Measurements from ENCODE around the gene TYK2.

DNA sequence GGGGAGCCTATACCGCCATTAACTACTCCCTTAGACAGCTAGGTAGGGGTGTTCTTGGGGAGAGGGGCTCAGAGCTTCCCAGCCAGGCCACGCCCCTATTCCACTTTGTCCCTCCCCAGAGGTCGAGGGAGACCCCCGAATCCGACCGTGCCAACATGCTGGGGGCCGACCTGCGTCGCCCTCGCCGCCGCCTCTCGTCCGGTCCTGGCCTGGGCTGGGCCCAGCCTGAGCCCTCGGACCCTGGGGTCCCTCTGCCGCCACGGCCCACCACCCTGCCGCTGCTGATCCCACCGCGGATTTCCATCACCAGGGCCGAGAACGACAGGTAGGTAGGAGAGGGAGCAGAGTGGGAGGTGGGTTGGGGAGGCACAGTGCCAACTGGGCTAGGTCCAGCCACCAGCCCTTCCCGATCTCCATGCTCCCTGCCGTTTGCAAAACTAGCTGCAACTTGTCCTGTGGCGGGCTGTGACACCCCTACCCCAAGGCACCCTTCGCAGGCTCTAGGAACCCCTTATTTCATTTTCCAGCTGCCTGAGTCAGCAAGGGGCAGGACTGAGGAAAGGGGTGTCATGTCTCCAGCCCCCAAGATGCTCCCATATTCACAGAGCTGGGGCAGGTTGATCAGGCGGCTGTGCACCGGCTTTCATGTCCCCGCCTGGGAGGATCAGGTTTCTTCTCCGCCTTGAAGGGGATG, 37.3 kb upstream of the TYK2 start:
- no peak for TF ChIP-seq ZNF674 (CRISPR knock-in tag; IDR thresholded peaks at IDR 0.05; ENCODE audit: low read depth)
- no peak for TF ChIP-seq FOXK2 (IDR thresholded peaks at IDR 0.05)
- no peak for TF ChIP-seq POLR2A (IDR thresholded peaks at IDR 0.05; ENCODE audit: insufficient read depth in 1 of 2, low read depth in 2 of 2, low read length in 2 of 2)
- TF ChIP-seq ZNF263 (CRISPR knock-in tag; IDR thresholded peaks at IDR 0.05): no peak
- no peak for TF ChIP-seq NBN (conservative IDR thresholded peaks at IDR 0.05)
- no peak; the same call in 1 of the 2 replicates for TF ChIP-seq EZH2 (conservative IDR thresholded peaks at IDR 0.05; ENCODE audit: low read depth, low read length)
- no peak for TF ChIP-seq ZNF510 (CRISPR knock-in tag; IDR thresholded peaks at IDR 0.05; ENCODE audit: low read depth)
- TF ChIP-seq, protein P1, sequence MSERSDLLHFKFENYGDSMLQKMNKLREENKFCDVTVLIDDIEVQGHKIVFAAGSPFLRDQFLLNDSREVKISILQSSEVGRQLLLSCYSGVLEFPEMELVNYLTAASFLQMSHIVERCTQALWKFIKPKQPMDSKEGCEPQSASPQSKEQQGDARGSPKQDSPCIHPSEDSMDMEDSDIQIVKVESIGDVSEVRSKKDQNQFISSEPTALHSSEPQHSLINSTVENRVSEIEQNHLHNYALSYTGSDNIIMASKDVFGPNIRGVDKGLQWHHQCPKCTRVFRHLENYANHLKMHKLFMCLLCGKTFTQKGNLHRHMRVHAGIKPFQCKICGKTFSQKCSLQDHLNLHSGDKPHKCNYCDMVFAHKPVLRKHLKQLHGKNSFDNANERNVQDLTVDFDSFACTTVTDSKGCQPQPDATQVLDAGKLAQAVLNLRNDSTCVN (CRISPR knock-in tag; IDR thresholded peaks at IDR 0.05; ENCODE audit: borderline replicate concordance): no peak
- no peak for TF ChIP-seq CBX5 (CRISPR knock-in tag; IDR thresholded peaks at IDR 0.05; ENCODE audit: borderline replicate concordance)
- no peak for TF ChIP-seq NONO (IDR thresholded peaks at IDR 0.05)
- TF ChIP-seq NONO (CRISPR knock-in tag; conservative IDR thresholded peaks at IDR 0.05): no peak
- TF ChIP-seq ZNF569 (CRISPR knock-in tag; IDR thresholded peaks at IDR 0.05; ENCODE audit: borderline replicate concordance): no peak
- TF ChIP-seq, protein P2, sequence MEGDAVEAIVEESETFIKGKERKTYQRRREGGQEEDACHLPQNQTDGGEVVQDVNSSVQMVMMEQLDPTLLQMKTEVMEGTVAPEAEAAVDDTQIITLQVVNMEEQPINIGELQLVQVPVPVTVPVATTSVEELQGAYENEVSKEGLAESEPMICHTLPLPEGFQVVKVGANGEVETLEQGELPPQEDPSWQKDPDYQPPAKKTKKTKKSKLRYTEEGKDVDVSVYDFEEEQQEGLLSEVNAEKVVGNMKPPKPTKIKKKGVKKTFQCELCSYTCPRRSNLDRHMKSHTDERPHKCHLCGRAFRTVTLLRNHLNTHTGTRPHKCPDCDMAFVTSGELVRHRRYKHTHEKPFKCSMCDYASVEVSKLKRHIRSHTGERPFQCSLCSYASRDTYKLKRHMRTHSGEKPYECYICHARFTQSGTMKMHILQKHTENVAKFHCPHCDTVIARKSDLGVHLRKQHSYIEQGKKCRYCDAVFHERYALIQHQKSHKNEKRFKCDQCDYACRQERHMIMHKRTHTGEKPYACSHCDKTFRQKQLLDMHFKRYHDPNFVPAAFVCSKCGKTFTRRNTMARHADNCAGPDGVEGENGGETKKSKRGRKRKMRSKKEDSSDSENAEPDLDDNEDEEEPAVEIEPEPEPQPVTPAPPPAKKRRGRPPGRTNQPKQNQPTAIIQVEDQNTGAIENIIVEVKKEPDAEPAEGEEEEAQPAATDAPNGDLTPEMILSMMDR (CRISPR knock-in tag; IDR thresholded peaks at IDR 0.05): no peak
- TF ChIP-seq, protein P3, sequence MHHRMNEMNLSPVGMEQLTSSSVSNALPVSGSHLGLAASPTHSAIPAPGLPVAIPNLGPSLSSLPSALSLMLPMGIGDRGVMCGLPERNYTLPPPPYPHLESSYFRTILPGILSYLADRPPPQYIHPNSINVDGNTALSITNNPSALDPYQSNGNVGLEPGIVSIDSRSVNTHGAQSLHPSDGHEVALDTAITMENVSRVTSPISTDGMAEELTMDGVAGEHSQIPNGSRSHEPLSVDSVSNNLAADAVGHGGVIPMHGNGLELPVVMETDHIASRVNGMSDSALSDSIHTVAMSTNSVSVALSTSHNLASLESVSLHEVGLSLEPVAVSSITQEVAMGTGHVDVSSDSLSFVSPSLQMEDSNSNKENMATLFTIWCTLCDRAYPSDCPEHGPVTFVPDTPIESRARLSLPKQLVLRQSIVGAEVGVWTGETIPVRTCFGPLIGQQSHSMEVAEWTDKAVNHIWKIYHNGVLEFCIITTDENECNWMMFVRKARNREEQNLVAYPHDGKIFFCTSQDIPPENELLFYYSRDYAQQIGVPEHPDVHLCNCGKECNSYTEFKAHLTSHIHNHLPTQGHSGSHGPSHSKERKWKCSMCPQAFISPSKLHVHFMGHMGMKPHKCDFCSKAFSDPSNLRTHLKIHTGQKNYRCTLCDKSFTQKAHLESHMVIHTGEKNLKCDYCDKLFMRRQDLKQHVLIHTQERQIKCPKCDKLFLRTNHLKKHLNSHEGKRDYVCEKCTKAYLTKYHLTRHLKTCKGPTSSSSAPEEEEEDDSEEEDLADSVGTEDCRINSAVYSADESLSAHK (CRISPR knock-in tag; IDR thresholded peaks at IDR 0.05; ENCODE audit: borderline replicate concordance): no peak
- TF ChIP-seq, protein P4, sequence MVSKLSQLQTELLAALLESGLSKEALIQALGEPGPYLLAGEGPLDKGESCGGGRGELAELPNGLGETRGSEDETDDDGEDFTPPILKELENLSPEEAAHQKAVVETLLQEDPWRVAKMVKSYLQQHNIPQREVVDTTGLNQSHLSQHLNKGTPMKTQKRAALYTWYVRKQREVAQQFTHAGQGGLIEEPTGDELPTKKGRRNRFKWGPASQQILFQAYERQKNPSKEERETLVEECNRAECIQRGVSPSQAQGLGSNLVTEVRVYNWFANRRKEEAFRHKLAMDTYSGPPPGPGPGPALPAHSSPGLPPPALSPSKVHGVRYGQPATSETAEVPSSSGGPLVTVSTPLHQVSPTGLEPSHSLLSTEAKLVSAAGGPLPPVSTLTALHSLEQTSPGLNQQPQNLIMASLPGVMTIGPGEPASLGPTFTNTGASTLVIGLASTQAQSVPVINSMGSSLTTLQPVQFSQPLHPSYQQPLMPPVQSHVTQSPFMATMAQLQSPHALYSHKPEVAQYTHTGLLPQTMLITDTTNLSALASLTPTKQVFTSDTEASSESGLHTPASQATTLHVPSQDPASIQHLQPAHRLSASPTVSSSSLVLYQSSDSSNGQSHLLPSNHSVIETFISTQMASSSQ (IDR thresholded peaks at IDR 0.05; ENCODE audit: low read depth): no peak
- TF ChIP-seq, protein P4 (CRISPR knock-in tag; IDR thresholded peaks at IDR 0.05; ENCODE audit: borderline replicate concordance): no peak
